GM19035 (cell line): ENCODE measurements around the gene ZER1.

ENCODE experiments used
- ATAC-seq: cut with Tn5 transposase; IDR thresholded peaks from one replicate; pipeline ENCODE4 v1.9.1; 2021; ENCODE audit not compliant: unreplicated experiment

ZER1 gene

DNA sequence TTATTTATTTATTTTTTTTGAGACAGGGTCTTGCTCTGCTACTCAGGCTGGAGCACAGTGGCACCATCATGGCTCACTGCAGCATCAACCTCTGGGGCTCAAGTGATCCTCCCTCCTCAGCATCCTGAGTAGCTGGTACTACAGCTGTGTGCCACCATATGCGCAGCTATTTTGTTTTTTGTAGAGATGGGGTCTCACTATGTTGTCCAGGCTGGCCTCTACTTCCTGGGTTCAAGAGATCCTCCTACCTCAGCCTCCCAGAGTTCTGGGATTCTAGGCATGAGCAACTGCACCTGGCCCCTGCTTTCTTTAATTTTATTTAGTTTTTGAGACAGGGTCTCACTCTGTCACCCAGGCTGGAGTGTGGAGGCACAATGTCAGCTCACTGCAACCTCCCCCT lies 28.3 kb downstream of the ZER1 start:
- no peak for ATAC-seq

DNA sequence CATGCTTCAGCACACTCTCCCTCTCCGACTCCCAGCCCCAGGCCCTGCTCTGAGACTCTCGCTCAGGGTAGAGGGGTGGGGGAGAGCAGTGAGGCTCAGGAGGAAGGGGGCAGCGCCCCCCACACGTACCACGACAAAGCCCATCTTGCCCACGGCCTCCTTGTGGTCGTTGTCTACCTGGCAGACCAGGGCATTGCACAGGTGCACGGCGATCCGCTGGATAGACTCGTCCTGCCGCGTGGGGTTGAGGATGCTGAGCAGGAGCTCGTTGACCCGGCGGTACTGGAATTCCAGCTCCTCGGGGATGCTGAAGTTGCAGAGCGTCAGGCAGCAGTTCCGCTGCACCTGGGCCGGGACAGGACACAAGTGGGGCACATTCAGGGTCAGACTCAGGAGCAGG lies 29.3 kb downstream of the ZER1 start:
- ATAC-seq = no peak

DNA sequence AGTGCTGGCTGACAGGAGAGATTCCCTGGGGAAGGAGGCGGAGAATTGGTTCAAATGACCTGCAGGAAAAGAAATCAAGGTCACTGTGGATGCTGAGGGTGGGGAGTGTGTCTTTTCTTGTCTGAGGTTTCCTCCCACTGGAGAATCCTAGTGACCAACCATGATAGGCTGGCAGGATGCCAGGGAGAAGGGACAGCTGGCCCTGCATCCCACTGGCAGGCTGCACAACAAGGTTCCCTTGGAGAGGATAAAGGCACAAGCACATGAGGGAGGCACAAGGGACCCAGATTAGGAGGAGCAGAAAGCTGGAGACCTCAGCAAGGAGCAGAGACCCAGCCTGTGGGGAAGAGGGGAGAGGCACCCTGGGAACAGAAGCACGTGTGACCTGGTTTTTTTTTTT lies 36.4 kb downstream of the ZER1 start:
- no peak for ATAC-seq

GRCh38 chr9:128733256-128733655 lies 38.5 kb downstream of the ZER1 start:
- no peak for ATAC-seq

GRCh38 chr9:128732576-128732975 lies 39.2 kb downstream of the ZER1 start:
- no peak for ATAC-seq

- no peak for ATAC-seq
Observed at GRCh38 chr9:128731691-128732090, 40.0 kb downstream of the ZER1 start.

- ATAC-seq = no peak
Observed at GRCh38 chr9:128731093-128731492, 40.6 kb downstream of the ZER1 start.

DNA sequence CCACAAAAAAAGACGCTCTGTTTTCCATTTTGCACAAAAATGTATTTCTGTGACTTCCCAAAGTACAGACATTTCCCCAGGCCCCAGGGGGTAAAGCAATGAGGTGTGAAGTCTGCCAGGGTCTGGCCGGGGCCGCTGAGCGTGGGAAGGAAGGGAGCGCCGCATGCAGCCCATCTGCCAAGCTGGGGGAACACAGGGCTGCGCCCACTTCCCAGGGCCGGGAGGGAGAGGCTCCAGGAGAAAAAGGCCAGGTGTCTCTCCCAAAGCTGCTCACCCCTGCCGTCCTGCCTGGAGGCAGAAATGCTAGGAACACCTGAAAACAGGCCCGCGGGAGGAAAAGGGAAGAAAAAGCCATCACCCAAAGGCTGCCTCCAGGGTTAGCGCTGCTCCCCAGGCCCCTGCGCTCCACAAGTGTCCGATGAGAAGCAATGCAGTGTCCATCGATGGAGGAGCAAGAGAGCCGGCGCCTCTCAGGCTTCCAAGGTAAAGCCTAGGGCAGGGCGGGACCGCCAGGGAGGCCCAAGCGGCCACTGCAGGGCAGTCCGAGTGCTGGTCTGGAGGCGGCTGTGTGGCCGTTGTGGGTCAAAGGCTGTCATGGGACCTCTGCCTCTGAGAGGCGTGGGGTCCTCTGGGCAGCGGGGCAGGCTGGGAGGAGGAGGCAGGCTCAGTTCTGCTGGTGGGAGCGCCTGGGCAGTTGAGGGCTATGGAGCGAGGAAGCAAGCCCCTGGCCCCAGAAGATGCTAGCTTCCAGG lies 41.8 kb downstream of the ZER1 start:
- no peak for ATAC-seq

DNA sequence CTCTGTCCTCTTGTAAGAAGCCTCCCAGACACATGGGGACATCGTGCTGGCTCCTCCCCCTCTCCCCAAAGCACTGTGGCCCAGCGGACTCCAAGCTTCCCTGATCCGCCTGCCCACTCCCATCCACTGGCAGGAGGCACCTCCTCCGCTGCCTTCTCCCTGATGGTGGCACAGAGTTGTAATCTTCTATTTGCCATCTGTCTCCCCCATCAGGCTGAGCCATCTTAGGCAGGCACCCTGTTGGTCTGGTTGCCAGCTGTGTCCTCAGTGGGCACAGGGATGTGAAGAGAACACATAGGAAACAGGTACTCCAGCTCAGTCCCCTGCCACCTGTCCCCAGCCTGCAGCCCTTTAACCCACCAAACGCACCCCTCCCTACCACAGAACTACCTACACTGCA lies 42.4 kb downstream of the ZER1 start:
- ATAC-seq = no peak

- ATAC-seq = no peak
Observed at GRCh38 chr9:128728298-128728697, 43.4 kb downstream of the ZER1 start.

DNA sequence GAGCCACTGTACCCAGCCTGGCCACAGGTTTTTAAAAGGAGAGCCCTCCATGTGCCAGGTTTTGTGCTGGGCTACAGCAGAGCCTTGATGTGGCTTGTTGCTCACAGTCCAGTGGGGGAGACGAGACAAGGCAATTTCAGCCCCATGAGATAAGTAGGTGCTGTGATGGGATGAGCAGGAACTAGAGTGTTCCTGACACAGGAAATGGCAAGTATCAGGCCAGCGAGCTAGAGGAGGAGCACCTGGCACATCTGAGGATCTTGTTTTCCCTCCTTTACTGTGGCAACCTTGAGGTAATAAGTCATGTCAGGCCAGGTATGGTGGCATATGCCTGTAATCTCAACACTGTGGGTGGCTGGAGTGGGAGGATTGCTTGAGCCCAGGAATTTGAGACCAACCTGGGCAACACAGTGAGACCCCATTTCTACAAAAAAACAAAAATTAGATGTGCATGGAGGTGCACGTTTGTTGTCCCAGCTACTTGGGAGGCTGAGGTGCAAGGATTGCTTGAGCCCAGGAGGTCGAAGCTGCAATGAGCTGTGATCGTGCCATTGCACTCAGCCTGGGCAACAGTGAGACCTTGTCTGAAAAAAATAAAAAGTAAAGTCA lies 44.0 kb downstream of the ZER1 start:
- ATAC-seq = no peak

DNA sequence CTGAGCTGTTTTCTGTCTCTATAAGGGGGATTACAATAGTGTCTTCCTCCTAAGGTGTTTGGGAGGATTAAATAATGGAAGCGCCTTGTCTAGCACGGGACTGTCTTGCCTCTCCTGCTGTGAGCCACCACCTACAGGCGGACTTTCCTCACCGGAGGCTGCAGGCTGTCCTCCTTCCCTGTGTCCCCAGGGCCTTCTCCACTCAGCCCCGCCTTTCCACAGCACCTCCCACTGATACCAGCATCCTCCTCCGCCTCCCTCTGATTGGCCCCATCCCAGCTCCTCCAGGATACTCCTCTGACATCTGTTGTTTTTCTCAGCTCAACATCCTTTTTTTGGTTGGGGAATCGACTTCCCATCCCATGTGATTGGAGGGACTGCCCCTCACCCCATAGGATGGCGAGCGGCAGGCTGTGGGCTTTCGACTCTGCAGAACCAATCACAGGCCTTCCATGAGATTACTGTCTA lies 46.9 kb downstream of the ZER1 start:
- peak; percentile 4 for ATAC-seq

DNA sequence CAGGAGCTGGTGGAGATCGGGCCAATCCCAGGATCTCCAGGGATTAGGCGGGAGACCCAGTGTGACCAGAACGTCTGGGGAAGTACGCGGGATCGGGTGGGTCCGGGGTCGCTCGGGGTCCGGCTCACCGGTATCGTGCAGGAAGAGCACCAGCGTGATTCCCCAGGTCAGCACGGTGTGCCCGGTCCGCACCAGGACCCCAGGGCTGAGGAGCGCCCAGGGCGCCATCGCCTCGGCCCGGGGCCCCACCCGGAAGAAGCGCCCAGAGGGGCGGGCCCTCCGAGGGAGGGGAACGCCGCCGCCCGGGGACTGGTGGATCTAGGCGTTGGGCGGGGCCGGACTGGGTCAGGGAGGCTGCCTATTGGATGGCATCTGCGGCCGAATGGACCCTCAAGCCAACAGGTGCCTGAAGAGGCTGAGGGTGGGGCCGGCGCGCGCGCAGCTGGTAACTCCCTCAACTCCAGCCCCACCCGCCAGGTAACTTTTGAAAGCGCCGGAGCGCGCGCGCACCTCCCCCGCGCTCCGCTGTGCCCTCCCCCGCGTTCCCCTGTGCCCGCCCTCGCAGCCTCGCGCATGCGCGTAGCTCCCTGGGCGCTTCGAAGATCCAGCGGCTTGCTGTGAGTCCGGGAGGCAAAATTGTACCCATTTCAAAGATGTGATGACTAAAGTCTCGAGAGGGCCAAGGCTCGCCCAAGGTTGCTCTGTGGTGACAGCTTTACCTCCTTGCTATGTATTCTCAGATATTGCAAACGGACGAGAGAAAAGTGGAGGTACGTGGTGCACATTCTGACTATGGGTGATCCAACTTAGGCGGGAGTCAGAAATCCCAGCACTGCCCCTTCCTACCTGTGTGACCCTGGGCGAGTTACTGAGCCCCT lies 47.6 kb downstream of the ZER1 start, which contains the start of gene ZDHHC12:
Gene ZDHHC12, minus strand, starts transcription at position 262 of the 878 bp plus-strand sequence. Its CDS starts 34 bp downstream, at position 228.
- ATAC-seq = peak; percentile 94

DNA sequence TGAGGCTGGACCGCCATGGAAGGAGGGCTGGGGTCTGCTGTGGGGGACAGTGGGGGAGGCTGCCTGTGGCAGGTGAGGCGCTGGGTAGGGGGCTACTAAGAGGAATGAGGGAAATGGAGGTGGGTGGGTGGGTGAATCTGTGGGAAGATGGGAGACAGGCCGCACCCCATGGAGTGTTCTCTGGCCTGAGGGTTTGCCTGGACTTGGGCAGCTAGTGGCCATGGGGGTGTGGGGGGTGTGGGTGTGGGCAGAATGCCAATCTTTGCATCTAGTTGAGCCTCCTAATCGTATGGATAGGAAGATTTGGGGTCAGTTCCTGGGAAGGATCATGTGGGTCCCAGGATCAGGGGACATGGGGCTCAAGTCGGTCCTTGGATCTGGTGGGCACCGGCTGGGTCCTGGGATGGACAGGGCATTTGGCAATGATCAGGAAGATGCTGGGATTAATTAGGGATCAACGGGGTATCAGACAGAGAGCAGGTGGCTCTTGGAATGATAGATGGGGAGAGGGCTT lies 48.3 kb downstream of the ZER1 start:
- no peak for ATAC-seq

- ATAC-seq = no peak
Observed at GRCh38 chr9:128722380-128723351, 49.1 kb downstream of the ZER1 start.

GRCh38 chr9:128721487-128722010 lies 50.2 kb downstream of the ZER1 start:
- ATAC-seq = no peak

- no peak for ATAC-seq
Observed at GRCh38 chr9:128720841-128721486, 50.8 kb downstream of the ZER1 start.

GRCh38 chr9:128719919-128720605 lies 51.7 kb downstream of the ZER1 start:
- ATAC-seq = no peak

DNA sequence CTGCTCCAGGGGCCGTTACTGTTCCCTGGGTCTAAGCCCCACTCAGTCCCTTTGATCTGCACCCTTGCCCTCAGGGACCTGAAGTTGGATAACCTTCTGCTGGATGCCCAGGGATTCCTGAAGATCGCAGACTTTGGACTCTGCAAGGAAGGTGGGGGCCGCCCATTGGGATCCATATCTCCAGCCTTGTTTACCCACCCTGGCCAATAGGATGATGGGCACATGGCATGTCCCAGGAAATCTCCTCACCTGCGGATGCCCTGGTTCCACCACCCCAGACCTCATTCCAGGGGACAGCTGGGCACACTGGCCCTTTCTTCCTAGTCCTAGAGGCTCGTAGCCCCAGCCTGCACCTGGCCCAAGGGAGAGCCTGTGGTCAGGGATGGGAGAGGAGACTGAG lies 53.3 kb downstream of the ZER1 start:
- ATAC-seq = no peak
